Type B pancreatic cell (in vitro differentiated cells): ENCODE measurements around the gene SMG6. TPM values are rescaled to one million over a fixed set of nuclear protein-coding genes. Genes with fewer than 3 reads are reported as not detected.
A peak's percentile ranks its signal among the peaks of the same experiment; 100 is the strongest.

Experiments used
- DNase-seq: peaks from one replicate; pipeline ENCODE4 v3.0.0; 2021; ENCODE audit warnings: mixed read lengths; ENCODE audit not compliant: unreplicated experiment; ENCODE audit errors: extremely low spot score
- H3K27ac Mint-ChIP-seq: 2 replicates; pipeline ENCODE4 v1.8.0; 2021; ENCODE audit warnings: mild to moderate bottlenecking, mixed read lengths
- H3K27me3 Mint-ChIP-seq: 2 replicates; pipeline ENCODE4 v1.8.0; 2021; ENCODE audit warnings: mixed read lengths
- H3K36me3 Mint-ChIP-seq: 2 replicates; pipeline ENCODE4 v1.8.0; 2021; ENCODE audit warnings: mixed read lengths
- H3K4me1 Mint-ChIP-seq: one replicate; pipeline ENCODE4 v1.8.0; 2021; ENCODE audit warnings: mixed read lengths; ENCODE audit not compliant: unreplicated experiment
- H3K4me3 Mint-ChIP-seq: 2 replicates; pipeline ENCODE4 v1.8.0; 2021; ENCODE audit warnings: mild to moderate bottlenecking, mixed read lengths
- H3K9me3 Mint-ChIP-seq: 2 replicates; pipeline ENCODE4 v1.8.0; 2021; ENCODE audit warnings: mixed read lengths
- total RNA-seq: library from RNA; stranded (reverse); gene quantifications from 2 replicates; pipeline ENCODE4 v1.2.1, GENCODE V29; 2021; ENCODE audit warnings: low replicate concordance
- TF ChIP-seq, protein P1 (sequence below): fragments of 200-600 bp; sonication (generic); conservative IDR thresholded peaks from 2 replicates; pipeline ENCODE4 v1.5.0; 2021; ENCODE audit warnings: antibody characterized with exemption, mild to moderate bottlenecking

The SMG6 gene
- total RNA-seq, 1 donor from 2014 or later, result 39.0 TPM

DNA sequence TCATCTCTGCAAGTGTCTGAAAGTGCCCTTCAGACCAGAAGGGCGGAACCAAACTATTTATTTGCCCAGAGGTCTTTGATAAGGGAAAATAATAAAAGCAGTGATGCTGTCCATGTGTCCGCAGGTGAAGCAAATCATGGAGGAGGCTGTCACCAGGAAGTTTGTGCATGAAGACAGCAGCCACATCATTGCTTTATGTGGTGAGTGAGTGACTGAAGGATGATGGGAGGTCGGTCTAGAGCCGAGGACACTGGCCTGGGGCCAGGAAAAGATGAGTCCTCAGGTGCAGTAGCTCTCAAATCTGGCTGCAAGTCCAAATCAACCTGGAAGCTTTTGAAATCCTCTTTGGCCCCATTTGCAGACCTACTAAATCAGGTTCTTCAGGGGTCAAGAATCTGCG, 39.8 kb upstream of the SMG6 start:
- Mint-ChIP-seq H3K36me3 (peaks cover 3% of the 10 kb centered on the region), H3K27ac (no peak overlapping the region), H3K4me1 (peaks cover 19% of the 10 kb centered on the region), H3K4me3 (no peak overlapping the region), H3K9me3 (no peaks in the 10 kb centered on the region), H3K27me3 (no peaks in the 10 kb centered on the region)
- TF ChIP-seq, protein P1, sequence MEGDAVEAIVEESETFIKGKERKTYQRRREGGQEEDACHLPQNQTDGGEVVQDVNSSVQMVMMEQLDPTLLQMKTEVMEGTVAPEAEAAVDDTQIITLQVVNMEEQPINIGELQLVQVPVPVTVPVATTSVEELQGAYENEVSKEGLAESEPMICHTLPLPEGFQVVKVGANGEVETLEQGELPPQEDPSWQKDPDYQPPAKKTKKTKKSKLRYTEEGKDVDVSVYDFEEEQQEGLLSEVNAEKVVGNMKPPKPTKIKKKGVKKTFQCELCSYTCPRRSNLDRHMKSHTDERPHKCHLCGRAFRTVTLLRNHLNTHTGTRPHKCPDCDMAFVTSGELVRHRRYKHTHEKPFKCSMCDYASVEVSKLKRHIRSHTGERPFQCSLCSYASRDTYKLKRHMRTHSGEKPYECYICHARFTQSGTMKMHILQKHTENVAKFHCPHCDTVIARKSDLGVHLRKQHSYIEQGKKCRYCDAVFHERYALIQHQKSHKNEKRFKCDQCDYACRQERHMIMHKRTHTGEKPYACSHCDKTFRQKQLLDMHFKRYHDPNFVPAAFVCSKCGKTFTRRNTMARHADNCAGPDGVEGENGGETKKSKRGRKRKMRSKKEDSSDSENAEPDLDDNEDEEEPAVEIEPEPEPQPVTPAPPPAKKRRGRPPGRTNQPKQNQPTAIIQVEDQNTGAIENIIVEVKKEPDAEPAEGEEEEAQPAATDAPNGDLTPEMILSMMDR, result no peak
- DNase-seq, result no peak

DNA sequence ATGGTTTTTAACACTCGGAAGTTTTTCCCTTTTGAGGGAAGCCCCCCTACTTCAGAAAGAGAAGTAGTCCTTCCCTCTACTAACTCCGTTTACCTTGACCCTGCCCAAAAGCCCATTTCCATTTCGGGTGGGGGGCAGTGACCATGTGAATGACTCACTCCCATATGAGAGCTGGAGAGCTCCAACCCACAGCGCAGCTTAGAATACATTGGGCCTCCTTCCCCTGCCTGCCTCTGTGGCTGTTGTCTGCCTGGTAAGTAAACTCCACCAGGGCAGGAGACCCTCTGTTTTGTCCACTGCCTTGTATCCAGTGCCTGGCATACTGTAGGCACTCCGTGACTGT, 34.7 kb upstream of the SMG6 start:
- Mint-ChIP-seq H3K36me3 (peaks cover 15% of the 10 kb centered on the region), H3K4me1 (peaks cover 22% of the 10 kb centered on the region), H3K27ac (peak overlapping the region; percentile 79), H3K27me3 (no peaks in the 10 kb centered on the region), H3K9me3 (no peaks in the 10 kb centered on the region), H3K4me3 (peak overlapping the region; percentile 90)
- no peak for DNase-seq
- TF ChIP-seq, protein P1, result no peak

DNA sequence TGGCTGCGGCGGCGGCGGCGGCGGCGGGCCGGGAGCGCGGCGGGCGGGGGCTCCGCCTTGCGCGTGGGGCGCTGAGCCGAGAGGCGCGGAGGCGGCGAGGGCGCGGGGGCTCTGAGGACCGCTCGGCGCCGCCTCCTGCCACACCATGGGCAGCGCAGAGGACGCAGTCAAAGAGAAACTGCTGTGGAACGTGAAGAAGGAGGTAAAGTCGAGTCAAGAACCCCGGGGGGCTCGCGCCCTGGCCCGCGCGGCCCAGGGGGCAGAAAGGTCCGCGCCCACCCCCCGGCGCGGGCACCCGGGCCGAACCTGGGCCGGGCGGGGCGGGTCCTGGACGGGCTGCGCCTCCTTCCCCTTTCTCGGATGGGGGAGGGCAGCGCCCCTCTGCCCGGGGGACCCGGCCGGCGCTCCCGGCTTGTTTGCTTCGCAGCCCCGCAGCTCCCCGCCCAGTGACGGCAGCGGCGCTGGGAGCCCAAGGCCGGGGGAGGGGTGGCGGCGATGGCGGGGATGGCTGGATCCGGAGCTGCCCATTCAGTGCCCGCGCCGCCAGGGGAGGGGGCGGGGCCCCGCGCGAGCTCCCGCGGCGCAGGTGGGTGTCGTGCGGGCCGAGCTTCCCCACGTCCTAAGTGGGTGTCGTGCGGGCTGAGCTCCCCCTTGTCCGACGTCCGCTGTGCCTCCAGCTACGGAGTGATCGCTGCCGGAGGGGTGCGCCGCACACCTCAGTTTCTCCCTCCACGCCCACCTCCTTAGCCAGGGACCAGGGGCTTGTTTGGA, 34.1 kb upstream of the SMG6 start:
- Mint-ChIP-seq H3K9me3 (no peaks in the 10 kb centered on the region), H3K27ac (peak overlapping the region; percentile 79), H3K4me1 (peaks cover 22% of the 10 kb centered on the region), H3K27me3 (no peaks in the 10 kb centered on the region), H3K4me3 (peak overlapping the region; percentile 99), H3K36me3 (peaks cover 15% of the 10 kb centered on the region)
- no peak for DNase-seq
- TF ChIP-seq, protein P1, result peak; percentile 28

DNA sequence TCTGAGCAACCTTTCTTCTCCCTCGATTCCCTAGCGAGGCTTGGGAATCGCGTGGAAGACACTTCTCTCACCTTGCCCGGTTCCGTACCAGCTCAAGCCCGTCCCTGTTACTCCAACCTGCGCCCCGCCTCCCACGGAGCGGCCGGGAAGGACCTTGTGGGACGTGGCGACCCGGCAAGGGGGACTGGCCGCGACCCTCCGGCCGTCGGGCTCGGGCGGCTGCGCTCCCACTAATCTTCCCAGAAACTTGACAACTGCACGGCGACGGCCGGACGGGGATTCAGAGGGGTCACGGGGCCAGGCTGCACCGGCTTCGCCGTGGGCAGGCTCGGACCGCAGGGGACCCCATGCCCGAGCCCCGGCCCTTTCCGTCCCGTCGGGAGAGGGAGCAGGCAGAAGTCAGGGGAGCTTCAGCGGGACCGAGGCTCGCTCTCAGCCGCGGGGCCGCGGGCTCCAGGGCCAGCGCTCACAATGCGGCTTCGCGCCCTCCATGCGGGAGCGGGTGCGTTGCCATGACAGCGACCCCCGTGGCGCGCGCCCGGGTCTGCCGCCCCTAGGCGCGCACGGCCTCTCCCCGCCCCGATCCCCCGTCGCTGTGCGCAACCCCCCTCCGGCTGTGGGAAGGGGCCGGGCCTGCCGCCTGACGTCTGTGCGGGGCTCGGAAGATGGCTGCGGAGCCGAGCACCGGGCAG, 33.4 kb upstream of the SMG6 start, which contains the start of gene SGSM2:
Gene SGSM2 (plus strand): TSS at position 650 of the 692 bp plus-strand sequence. CDS start 188 bp downstream, outside the sequence.
- TF ChIP-seq, protein P1, result no peak
- no peak for DNase-seq
- Mint-ChIP-seq H3K27me3 (no peaks in the 10 kb centered on the region), H3K4me1 (peaks cover 22% of the 10 kb centered on the region), H3K36me3 (peaks cover 15% of the 10 kb centered on the region), H3K4me3 (peak within 1 kb of the TSS; percentile 99), H3K9me3 (no peaks in the 10 kb centered on the region), H3K27ac (peak within 1 kb of the TSS; percentile 94)

DNA sequence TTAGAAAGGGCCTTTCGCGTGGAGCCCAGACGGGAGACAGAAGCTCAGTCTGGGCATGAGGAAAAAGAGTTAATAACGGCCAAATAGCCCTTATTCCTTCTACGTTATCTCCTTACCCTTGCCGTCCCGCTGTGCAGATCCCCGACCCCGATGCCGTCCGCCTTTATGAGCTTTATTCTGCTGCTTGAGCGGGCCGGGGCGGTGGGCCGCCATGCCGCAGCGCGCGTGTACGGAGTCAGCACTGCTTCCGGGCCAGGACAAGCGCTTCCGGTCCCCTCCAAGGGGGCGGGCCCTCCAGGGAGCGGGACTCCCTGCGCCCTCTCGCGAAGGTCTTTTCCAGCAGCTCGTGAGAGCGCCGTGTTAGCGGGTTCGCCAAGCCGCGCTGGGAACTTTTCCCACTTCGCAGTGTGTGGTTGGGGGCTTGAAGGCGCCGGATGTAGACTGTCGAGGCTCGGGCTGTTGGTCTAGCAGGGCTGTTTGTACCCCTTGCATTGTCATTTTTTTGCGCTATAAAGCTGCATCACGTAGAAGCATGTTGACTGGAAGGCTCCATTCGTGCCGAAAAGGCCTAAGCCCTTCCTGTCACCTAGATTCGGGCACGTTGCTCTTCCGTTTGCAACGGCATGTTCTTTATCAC, 32.7 kb upstream of the SMG6 start, which contains the start of gene TSR1:
Gene TSR1 (minus strand): TSS at position 243 of the 637 bp plus-strand sequence. CDS start 30 bp downstream, at position 213.
- H3K36me3 Mint-ChIP-seq, result peaks cover 12% of the 10 kb centered on the region
- peak; percentile 93 for DNase-seq
- H3K9me3 Mint-ChIP-seq, result no peaks in the 10 kb centered on the region
- TF ChIP-seq, protein P1, result peak; percentile 23
- H3K27ac Mint-ChIP-seq, result peak within 1 kb of the TSS; percentile 94
- no peaks in the 10 kb centered on the region for H3K27me3 Mint-ChIP-seq
- peak within 1 kb of the TSS; percentile 99 for H3K4me3 Mint-ChIP-seq
- H3K4me1 Mint-ChIP-seq, result peaks cover 22% of the 10 kb centered on the region
